HG03432 (cell line): ENCODE results near the gene HCAR3.
"Not testable (repeated sequence)": the region's sequence is repeated elsewhere in the genome, so short reads cannot be mapped to it uniquely, and the experiment has no call there.

Experiments used
- ATAC-seq: cut with Tn5 transposase; IDR thresholded peaks from one replicate; pipeline ENCODE4 v1.9.1; 2021; ENCODE audit warnings: mild to moderate bottlenecking, moderate library complexity; ENCODE audit not compliant: unreplicated experiment

Gene HCAR3

DNA sequence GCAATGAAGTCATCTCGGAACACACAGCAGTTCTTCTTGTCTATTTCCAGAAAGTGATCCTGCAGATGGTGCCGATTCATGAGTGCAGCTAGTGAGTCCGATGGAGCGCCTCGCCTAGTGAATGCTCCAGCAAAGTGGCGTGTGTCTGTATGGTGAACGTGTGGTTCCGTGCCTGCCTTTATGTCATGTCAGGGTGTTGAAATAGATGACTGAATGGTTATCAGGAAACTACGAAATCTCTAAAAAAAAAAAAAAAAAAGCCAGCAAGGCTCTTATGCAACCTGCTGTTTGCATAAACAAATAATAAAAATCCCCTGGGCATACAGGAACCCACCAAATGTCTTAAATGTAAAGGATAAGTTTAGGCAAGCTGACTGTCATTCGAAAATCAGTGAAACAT is at the start of gene HCAR3:
HCAR3 (minus strand) TSS at position 154 of the 400 bp plus-strand sequence; CDS start at position 80, 74 bp downstream.
- ATAC-seq = not testable (repeated sequence)

DNA sequence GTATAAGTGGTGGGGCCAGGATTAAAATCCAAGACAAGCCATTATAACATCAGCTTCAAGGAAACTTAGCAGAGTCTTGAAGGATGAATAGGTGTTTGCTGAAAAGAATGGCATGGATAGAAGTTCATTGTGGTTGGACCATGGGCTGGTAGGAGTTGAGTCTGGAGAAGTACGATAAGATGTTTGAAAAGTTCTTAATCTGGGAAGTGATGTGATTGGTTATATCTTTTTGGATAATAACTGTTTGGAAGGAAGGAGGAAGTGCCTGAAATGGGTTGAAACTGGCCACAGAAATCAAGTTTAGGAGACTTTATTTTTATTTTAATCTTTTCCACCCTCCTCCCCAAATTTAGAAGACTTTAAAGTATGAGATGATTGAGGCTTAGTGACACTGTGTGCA is 41.0 kb upstream of the HCAR3 start:
- no peak for ATAC-seq

DNA sequence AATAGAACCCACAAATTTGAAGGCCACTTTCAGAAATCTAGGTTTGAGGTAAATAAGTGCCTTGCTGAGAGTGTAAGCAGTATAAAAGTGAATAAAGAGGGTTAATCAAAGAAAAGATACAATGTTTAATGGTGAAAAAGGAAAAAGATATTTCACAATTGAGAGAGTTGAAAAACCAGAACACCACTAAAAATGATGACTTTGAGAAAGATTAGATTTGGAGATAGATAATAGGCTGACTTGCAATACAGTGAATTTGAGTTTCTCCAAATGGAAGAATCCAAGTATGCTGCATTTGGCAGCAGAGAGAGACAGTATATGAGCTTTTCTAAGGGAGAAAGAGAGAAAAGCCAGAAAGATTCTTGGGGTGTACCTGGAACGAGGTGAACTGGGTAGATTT is 38.2 kb upstream of the HCAR3 start:
- ATAC-seq = no peak

DNA sequence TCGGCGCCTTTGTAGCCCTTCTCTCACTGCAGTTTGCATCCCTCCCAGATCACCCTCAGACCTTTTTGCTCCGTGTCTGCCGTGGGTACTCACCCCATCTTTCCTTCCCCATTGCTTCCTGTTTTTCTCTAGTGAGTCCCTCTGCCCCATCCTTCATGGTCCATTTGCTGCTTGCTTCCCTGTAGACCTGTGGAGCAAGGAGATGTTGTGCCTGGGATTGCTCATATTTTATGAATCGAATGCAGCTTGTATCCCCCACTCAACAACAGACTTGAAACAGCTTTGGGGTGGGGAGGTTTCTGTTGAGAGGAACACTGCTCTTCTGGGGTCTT is 36.7 kb upstream of the HCAR3 start:
- ATAC-seq = no peak

DNA sequence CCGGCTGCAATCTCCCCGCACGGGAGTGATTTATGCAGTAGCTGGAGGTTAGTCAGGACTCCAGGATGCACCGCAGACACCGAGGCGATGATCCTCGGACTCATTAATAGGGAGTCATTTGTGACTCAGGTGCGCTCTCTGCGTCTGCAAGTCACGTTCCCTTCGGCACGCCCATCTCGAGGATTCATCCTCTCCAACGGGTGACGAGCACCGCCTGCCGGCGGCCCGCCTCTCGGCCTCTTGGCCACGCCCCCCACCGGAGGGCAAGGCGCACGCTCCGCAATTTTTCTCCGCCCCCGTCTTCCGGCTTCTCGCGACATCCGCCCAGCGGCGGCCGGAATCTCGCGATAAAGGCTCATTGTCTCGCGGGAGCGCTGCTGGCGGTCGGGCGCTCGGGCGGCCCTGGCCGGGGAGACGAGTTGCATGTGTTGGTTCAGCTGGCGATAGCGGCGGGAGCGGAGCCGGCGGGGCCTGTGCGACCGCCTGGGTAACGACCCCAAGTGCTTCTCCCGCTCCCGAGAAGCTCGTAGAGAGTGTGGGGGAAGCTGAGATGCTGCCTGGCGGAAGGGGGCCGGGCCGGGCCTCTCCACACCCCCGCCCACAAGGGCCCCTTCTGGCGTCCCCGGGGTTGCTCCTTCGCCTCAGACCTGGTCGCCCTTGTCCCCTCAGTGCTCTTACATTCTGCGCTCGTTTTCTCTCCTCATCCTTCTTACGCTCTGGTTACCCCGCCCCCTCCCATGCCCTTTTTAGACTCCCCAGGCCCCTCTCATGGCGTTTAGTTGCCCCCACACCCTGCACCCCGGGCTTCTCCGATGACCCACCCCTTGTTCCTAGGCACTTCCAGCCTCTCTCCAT is 36.1 kb upstream of the HCAR3 start, which contains the start of gene DENR:
DENR (plus strand) TSS at position 361 of the 855 bp plus-strand sequence. CDS start 878 bp downstream, outside the sequence.
- ATAC-seq = peak; percentile 95

DNA sequence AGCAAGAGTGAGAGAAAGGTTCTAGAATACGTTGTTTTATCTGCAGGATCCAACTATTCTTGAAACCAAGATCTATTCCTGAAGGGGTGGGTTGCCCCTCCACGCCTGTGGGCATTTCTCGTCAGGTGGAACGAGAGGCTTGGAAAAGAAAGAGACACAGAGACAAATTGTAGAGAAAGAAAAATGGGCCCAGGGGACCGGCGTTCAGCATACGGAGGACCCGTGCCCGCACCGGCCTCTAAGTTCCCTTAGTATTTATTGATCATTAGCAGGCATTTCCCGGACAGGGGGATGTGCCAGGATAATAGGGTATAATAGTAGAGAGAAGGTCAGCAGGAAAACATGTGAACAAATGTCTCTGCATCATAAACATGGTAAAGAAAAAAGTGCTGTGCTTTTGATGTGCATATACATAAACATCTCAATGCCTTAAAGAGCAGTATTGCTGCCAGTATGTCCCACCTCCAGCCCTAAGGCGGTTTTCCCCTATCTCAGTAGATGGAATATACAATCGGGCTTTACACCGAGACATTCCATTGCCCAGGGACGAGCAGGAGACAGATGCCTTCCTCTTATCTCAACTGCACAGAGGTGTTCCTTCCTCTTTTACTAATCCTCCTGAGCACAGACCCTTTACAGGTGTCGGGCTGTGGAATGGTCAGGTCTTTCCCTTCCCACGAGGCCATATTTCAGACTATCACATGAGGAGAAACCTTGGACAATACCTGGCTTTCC is 34.3 kb upstream of the HCAR3 start:
- ATAC-seq = not testable (repeated sequence)

DNA sequence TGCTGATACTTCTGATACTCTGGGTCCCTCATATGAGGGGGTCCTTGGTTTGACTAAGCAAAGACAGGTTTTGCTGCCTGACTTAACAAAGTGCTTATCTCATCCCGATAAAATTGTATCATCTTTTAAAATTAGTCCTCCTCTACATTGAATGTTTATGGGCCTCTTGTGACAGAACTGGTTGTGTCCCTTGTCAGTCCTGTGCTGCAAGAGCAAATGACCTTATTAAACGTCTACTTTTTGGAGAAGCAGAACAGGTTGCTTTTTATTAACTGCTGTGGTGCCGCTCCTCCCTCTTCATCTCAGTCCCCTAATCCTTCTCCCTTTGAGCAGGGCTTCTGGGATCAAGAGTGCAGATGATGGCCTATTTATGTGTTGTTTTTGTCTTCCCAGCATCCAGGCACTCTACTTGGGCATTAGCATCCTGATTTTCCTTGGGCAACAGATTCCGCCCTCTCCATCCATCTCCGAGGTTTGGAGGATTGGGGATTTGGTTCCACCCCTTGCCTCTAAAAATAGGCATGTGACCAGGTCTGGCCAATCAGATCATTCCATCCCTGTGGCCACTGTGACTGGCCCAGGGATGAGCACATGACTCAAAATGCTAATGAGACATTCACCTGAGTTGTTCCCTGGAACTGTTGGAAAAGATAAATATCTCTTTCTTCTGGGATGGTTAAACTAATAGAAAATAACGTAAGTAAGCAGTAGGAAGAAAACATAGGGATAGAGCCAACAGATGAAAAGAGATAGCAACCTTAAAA is 33.1 kb upstream of the HCAR3 start:
- no peak for ATAC-seq

DNA sequence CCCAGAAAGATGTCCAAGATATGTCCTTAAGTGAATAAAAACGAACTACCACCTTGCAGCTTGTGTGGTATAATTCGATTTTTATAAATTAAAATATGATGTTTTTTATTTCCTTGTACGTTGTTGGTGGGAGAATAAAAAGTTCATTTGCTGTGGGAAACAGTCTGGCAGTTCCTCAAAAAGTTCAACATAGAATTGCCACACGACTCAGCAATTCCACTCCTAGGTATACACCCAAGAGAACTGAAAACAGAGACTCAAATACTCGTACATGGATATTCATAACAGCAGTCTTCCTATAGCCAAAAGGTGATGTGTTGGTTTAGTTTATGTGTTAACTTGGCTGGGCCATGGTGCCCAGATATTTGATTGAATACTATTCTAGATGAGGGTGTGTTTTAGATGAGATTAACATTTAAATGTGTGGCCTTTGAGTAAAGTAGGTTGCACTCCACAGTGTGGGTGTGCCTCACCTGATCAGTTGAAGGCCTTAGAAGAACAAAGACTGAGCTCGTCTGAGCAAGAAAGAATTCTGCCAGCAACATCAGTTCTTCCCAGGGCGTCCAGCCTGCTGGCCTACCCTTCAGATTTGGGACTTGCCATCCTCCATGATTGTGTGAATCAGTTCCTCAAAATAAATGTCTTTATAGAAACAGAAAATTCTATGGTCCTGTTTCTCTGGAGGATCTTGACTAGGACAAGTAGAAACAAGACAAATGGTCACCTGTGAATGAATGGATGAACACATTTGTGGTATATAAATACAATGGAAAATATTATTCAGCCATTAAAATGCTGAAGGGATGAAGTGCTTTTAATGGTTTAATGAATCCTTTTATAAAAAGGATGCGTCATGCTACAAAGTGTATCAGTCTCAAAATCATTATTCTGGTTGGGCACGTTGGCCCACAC is 30.9 kb upstream of the HCAR3 start:
- ATAC-seq = no peak

DNA sequence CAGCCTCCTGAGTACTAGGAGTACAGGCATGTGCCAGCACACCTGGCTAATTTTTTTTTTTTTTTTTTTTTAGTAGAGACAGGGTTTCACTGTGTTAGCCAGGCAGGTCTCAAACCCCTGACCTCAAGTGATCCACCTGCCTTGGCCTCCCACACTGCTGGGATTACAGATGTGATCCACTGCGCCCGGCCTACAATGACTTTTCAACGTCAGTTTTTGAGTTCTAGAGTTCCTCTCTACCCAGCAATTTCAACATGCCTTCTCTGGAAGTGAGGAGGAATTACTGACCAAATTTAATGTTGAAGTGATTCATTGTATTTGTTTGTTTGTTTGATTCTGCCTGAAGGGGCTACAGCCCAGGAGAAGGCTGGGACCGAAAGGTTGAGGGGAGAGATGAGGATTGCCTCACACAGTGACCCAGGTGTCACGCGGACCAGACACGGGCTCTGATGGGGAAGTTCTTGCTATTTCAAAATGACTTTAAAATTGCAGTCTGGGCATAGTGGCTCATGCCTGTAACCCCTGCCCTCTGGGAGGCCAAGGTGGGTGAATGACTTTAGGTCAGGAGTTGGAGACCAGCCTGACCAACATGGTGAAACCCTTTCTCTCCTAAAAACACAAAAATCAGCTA is 27.4 kb upstream of the HCAR3 start:
- no peak for ATAC-seq

DNA sequence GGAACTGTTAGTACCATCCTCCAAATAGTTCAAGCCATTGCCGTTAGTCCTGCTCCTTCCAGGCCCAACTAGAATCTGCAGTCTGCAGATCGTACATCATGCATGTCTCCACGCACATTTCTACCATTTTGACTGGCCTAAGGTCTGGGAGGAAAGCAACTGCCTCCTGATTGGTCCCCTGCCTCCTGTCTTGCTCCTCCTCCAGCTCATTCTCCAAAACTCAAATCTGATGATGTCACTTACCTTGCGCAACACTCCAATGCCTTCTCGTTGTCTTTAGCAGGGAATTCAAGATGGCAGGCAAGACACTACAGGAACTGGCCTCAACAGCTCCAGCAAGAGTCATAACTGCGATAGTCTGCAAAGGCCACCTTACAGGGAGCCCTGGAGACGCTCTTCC is 23.7 kb upstream of the HCAR3 start:
- no peak for ATAC-seq

DNA sequence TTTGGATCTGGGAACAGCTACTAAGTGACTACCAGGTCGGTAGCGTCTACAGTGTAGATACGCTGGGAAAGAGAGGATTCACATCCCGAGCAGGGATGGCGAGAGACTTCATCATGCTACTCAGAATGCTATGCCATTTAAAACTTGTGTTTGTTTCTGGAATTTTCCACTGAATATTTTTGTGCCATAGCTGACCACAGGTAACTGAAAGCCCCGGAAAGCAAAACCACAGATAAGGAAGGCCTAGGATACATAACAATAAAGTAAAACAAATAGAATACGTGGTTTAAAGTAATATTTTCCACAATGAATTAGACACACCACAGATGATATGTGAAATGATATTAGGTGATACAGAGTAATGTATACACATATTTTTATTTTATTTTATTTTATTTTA is 22.0 kb upstream of the HCAR3 start:
- no peak for ATAC-seq

DNA sequence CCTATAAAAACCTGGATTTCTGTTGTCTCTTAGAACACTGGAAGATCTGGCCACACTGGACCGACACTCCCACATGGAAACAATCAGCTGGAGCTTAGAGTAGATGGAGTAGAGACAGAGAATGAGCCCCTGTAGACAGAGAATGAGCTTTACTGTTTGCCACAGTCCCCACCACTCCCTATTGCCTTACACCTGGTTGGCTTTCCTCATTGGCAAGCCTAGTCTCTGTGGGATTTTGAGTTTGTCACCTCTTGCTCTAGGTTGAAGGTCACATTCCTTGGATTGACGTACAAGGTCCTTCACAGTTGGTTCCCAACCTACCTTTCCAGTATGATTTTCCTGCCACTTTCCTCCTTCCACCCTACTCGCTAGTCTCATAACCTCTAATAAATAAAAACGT is 16.0 kb upstream of the HCAR3 start:
- no peak for ATAC-seq

DNA sequence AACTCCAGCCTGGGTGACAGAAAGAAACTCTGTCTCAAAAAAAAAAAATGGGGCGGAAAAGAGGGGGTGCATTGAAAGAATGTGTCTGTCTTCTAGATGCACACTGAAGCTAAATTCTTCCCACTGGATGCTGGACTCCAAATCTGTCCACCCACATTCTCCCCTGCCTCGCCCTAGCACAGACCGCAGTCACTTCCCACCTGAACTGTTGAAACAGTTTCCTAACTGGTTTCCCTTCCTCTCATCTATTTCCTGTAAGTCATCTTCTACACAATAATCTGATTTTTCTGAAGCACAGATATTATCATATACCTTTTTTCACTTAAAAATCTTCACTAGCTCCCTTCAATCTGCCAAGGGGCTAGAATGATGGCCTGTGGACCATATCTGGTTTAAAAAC is 15.6 kb upstream of the HCAR3 start:
- no peak for ATAC-seq

DNA sequence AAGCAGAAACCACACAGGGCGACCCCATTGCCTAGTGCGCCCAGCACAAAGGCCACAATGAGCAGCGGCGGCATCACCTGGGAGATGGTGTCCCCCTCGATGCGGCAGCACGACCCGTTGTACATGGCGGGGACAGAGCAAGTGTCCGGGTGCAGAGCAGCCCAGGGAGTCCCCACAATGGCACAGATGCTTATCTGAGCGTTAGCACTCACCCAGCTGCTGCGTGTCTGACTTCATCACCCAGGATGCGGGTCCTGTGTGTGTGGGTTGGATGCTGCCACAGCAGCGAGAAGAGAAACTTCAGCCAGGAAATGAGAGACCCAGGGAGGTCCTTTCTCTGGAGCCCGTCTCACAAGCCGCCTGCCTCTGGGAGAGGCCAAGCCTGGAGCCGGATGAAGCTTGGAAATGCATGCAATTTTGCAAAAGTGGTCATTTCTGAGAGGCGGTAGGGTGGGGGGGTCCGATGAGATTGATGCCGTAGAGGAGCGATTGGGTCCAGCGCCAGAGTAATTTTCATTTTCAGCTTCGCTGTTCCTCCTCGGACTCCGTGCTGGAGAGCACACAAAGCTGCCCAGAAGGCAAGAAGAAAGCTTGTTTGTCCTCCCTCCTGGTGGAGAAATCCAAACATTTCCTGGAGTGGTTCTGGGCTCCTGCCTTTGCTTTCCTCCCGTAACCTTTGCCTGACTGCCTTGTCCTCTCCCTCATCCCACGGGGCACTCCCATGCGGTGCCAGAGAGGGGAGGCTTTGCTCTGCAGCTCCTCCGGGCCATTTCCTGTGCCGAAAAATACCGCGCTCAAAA is 13.8 kb upstream of the HCAR3 start, which contains the start of gene HCAR1:
HCAR1 (minus strand) TSS at position 630 of the 800 bp plus-strand sequence; CDS start at position 125, 505 bp downstream.
- no peak for ATAC-seq

DNA sequence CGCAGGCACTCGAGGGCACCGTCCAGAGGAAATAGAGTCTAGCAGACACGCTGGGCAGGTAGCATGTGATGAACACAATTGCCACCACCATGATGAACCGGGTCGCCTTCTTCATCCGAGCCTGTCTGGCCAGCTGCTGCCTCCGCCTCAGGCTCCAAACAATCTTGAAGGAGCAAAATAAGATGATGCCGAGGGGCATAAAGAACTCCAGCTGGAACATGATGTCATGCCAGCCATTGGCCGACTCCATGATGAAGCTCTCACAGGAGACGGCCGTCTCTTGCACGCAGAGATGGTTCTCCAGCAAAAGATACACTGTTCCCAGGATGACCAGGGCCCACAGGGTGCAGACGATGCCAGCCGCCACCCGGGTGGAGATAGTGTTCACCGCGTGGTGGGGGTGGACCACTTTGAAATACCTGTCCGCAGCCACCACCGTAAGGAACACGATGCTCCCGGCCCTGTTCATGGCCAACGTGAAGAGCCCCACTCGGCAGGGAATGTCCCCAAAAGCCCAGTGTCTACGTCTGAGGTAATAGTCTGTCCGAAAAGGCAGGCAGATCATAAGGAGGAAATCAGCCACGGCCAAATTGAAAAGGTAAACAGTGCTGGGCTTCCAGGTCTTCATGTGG is 13.1 kb upstream of the HCAR3 start:
- no peak for ATAC-seq

DNA sequence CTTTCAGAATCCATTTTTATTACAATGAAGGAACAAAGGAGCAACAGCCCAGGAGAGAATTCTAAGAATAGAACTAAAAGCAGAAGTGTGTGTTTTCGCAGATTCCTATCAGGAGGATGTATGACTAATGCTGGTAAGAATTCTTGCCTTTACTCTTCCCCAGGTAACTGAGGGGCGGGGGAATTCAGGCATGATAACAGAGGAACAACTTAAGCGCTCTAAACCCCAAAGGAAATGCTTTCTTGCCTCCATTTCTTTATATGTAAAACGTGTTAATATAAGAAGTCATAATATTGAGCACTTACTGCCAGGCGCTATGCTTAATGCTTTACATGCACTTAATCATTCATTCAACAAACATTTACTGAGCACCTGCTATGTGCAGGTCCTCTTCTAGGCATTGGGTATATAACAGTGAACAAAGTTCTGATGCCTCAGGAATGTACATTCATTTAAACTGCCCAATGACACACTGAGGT is 9.5 kb upstream of the HCAR3 start:
- peak; percentile 37 for ATAC-seq

DNA sequence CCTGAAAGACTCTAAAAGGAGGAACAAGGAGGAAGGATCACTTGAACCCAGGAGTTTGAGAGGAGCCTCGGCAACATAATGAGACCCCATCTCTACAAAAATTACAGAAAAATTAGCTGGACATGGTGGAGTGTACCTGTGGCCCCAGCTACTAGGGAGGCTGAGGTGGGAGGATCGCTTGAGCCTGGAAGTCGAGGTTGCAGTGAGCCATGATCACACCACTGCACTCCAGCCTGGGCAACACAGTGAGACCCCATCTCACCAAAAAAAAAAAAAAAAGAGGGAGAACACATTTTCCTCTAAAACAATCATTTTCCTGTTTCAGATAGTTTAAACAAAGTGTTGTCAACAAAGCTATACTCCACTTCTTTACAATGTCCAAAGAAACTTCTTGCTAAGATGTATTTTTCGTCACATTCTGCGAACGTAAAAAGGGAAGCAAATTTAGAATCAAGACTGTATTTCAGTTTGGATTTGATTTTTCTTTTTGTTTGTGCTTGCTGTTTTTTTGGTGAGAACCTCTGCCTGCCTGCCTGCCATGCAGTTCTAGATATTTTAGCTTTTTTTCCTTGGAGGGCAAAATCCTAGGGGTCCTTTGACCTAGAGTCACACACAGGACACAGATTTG is 9.0 kb upstream of the HCAR3 start:
- no peak for ATAC-seq
